AG08396 (cell line): ENCODE measurements around the gene CYBC1.

ENCODE experiments used
- DNase-seq: peaks from one replicate; pipeline ENCODE4 v3.0.0; 2012; ENCODE audit warnings: low spot score, mixed read lengths

Gene CYBC1

DNA sequence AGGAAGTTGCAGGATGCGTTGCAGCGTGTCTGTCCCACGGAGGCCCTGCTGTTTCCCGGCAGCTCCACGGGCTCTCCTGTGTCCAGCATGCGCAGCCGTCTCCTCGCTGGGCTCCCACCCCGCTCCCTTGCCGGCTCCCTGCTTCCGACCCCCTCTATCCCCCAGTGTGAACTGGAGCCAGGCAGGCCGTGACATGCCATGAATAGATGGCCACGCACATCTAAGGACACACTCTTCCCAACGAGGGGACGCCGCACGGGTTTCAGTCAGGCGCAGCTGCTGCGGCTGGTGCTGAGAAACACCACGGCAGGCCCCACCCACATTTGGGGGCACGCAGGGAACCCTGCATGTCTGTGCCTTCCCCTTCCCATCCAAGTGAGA lies 41.6 kb downstream of the CYBC1 start:
- DNase-seq, result no peak

DNA sequence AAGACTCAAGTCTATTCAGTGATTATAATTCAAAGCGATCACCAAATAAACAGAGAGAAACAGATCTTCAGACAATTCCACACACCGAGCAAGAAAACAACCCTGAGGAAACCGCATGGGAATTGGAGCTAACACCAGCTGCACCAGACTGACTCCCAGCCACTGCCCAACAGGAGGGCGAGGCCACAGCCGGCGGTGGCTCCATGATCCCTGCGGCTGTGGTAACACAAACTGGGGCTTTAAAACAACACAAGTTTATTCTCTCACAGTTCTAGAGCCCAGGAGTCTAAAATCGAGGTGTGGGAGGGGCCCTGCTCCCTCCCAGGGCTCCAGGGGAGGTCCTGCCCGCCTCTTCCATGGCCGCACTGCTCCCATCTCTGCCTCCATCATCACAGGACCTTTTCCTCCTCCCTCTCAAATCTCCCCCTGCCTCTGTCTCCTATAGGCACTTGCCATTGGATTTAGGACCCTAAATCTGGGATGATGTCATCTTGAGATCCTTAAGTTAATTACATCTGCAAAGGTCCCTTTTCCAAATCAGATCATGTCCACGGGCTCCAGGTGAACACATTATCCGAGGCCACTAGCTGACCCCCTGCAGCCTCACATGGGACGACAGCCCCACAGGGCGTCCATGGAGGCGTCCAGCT lies 42.1 kb downstream of the CYBC1 start:
- DNase-seq, result no peak

DNA sequence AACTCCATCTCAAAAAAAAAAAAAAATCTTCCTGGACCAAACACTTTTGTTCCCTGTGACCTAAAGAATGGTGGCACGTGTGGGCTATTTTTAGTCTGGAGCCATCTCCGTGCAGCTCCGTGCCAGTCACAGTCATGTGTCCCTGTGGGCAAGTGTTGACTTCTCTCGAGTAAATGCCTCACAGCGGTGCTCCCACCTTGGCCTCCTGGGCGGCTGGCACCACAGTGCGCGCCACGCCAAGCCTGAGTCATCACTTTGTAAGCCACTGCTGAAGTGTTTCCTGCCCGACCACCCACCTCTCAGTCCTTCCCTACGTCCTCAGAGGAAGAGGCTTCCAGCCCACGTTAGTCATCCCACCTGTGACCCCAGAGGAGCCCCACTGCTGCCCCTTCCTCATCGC lies 43.3 kb downstream of the CYBC1 start:
- DNase-seq, result no peak

DNA sequence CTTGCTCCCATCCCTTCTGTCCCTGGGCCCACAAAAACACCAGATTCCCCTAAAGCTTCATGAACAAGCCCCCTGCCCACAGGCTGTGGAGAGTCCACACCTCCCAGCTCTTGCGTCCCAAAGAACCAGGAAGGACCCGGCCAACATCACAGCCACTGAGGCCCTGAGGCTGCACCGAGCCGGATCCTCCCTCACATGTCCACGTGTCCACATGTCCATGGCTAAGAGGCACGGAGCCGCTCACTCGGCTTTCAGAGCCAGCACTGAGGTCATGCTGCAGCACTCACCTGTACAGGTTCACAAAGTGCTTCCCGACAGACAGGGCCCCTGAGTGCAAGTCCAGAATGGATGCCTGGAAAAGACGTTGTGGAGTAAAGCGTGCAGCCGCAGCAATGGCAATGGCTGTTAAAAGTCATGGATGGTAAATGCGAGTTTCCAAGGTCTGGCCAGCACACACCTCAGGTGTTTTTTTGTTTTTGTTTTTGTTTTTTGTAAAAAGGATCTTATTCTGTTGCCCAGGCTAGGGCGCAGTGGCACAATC lies 44.4 kb downstream of the CYBC1 start:
- no peak for DNase-seq

DNA sequence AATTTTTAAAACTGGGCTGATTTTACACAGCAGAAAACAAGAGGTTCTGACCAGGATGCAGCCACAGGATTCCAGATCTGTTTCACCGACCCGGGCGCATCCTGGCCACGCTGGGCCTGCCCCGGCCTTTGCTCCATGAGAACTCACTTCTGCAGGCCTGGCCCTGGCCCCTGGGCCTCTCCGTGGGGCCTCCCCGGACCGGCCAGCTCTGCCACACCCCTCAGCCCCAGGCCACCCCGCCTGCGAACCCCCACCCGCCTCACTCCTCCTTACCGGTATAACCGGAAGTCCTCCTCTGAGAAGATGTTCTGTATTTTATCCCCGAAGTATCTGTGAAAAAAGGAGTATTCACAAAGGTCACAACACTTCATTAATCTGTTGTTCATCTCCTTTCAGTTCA lies 45.5 kb downstream of the CYBC1 start:
- DNase-seq, result no peak

DNA sequence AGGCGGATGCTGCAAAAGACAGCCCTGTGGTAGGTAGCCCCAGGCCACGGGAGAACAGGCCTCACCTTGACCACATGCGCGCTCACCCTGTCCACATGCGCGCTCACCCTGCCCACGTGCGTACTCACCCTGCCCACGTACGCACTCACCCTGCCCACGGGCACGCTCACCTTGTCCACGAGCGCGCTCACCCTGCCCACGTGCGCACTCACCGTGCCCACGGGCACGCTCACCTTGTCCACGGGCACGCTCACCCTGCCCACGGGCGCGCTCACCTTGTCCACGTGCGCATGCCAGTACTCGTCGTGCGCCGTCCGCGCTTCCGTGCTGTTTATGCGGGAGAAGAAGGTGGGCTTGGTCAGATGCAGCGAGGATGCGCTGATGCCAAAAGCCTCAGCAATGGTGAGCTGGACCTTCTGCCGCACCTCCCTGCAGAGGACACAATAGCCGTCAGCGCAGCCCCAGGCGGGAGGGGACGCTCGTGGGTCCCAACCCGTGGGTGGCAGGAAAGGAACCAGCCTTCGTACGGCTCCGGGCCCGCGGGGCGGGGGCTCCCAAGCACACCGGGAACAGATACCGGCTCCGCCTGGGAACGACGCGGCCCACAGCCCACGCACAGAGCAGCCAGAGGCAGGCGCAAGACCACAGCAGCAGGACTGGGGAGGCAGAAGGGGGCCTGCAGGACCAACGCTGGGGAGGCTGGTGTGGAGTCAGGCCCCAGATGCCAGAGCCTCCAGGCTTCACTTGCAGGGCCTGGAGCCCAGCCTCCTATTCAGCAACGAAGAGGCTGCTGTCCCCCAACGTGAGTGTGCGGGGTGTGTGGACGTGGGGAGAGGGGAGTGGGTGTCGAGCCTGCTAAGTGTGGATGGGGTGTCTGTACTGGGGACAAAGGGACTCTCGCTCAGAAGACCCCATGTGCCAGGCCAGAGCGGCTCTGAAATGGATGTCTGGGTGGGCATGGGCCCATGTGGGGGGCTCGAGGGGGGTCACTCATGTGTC lies 46.6 kb downstream of the CYBC1 start:
- DNase-seq, result no peak

DNA sequence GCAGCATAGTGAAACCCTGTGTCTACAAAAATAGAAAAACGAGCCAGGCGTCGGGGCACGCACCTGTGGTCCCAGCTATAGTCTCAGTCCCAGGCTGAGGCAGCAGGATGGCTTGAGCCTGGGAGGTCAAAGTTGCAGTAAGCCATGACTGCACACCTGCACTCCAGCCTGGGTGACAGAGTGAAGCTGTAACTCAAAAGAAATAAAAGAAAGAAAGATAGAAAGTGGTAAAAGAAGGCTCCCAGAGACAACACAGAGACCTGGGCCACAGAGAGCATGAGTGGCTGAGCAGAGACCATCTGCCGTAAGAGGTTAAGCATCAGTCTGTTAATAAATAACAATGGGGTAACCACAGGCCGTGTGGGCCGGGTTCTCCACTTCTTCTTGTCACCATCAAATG lies 47.7 kb downstream of the CYBC1 start:
- no peak for DNase-seq

DNA sequence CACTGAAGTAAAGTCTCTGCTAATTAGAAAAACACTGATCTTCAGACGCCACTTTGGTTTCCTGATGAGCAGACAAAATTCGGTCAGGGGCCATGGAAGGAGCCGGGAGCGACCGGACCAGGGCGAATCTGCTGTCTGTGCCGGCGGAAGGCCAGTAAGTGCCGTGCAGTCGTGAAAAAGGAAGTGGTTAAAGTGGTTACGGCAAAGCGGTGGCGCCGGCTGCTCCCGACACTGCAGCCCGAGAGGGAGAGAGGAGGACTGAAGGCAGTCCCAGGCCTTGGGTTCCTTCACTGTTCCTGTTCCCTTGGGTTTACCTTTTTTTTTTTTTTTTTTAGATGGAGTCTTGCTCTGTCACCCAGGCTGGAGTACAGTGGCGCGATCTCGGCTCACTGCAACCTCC lies 49.7 kb downstream of the CYBC1 start:
- no peak for DNase-seq

DNA sequence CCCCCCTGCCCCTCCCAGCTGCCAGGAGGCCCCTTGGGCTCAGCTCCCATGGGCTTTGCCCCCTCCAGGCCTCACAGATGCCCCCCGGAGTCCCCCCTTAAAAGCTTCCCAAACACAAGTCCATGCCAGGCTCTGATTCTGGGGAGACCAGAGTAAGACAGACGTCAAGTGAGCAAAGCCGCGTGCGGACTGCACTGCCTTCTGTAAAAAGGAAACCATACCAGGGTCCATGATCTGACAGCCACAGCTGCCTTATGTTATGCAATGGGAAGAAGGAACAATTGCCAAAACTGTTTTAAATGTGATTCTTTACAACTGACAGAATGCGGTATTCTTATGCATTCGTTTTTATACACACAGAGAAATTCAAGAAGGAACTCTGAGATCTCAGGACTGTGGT lies 50.3 kb downstream of the CYBC1 start:
- DNase-seq, result no peak

DNA sequence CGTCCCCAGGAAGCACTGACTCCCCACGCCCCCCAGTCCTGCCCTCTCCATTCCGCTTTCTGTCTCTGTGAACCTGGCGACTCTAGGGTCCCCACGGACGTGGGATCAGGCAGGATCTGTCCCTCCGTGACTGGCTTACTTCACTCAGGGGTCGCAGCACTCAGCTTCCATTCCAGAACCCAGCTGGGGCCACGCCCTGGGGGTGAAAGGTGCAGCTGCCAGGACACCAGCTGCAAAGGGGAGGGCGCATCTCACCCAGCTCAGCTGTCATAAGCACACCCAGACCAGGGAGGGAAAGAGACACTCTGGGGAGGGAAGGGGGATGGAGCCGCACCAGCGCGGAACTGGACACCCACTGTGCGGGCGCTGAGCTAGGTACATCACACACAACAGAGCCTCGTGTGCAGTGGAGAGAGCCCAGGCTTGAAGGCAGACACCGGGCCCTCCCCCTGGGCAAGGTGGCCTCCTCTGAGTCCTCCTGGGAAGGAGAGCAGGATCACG lies 50.9 kb downstream of the CYBC1 start:
- DNase-seq, result no peak

DNA sequence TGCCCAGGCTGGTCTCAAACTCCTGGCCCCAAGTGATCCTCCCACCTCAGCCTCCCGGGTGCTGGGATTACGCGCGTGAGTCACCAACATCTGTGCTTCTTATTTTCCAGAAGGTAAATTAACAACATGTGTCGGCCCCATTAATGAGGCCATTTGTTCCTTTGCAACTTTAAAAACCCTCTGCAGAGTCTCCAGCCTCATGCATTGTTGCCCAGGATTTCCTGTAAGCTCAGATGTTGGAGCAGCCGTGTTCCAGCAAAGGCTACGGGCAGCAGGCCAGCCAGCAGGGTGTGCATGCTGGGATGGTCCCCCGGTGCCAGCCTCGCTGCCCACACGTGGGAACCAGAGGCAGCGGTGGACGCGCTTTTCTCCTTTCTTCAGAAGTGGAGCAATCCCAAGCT lies 51.5 kb downstream of the CYBC1 start:
- peak; percentile 64 for DNase-seq

DNA sequence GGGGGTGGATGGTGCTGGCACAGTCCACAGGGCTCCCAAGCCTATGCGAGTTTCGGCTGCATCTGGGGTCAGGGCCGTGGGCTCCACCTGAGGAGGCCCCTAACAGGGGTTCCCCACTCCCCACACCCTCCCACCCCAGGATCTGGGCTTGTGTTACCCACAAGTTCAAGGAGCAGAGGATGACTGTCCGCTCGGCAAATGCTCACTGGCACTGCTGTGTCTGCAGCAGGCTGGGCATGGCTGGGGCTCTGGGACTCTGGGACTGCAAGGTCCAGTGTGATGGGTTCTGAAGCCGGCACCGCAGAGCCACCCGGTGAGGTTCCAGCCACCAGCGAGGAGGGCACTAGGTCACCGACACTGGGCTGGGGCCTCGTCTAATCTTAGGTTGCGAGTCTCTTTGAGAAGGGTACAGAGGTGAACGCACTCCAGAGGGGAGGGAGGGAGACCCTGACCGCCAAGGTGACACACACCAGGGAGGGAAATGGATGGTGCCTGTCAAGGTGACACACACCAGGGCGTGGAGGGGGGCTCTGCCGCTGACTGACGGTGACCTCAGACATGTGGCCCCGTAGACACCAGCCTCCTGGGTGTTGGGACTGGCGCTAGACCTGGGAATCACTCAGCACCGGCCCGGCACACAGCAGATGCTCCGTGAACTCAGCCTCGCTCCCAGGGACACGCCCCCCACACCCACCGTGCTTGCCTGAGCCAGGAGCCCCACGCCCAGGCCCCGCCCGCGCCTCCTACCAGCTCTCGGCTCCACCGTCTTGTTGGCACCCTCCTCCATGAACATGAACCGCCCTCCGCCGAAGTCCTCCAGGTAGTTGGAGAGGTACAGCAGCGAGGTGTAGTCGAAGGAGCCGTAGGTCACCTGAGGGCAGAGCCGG lies 52.9 kb downstream of the CYBC1 start:
- DNase-seq, result no peak

DNA sequence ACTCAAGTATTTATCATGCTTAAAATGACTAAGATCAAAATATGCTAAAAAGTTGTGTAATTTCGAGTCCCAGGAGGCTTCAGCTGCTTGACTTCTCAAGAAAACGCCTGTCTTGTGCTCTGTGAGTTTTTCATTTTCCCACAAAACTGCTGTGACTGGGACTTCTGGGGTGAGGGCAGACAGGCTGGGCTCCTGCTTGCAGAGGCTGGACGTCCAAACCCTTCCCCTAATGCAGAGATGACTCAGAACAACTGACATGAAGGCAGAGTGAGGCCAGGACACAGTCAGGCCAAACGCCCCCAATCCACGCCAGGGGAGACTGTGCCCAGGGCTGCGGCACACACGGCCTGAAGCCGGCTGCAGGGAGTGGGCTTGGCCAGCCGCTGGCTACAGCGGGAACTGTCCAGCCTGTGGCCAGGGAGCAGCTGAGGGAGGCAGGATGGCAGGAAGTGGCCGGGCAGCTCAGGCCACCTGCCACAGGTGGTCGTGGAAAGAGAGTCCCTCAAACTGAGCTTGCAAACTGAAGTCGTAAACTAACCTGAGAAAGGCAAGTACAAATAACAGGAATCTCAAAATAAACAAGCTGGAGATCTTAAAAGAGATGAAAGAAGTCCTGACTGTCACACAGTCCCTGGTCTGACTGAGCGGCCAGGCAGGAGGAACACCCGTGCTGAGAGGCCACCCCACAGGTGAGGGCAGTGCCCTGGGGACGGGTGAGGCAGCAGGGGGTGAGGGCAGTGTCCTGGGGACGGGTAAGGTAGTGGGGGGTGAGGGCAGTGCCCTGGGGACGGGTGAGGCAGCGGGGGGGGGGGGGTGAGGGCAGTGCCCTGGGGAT lies 53.7 kb downstream of the CYBC1 start:
- peak; percentile 85 for DNase-seq

DNA sequence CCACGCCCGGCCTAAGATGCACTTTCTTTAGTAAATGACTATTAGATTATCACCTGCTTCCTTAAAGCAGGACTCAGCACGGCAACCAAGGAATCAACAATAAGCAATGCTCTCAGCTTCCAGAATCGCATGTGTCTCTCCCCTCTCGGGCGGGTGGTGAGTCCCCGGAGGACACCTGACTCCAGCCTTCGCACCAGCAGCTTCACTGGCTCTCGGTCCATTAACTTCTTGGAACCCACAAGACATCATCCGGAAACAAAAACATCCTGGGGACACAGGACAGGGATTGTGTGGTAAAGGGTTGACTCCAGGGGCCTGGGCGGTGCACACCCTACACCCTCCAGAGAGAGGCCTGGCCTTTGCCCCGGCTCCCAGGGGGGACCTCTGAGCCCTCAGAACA lies 56.3 kb downstream of the CYBC1 start:
- DNase-seq, result no peak

DNA sequence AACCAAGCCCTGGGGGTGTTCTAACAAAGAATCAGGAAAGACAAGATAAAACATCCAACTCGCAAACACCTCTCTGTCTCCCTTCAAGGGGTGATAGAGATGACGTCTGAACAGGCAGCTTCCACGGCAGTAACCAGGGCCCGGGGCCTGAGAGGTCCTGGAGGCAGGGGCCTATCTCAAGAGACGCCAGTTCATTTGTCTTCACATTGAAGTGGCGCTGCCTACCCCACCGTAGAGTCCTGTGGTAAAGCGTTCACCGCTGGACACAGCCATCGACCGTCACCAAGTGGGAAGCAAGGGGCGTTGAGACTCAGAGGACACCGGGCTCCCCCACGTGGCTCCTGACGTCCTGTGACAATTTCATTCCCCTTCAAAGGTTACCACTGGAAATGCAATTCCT lies 57.6 kb downstream of the CYBC1 start:
- no peak for DNase-seq
